C4-2B (cell line): ENCODE results near the gene HORMAD2.
"Not testable (repeated sequence)": the region's sequence is repeated elsewhere in the genome, so short reads cannot be mapped to it uniquely, and the experiment has no call there.

Experiments used
- H3K27ac ChIP-seq: fragments of 450-650 bp; 2 replicates; pipeline ENCODE4 v1.5.1; 2017
- ZFX ChIP-seq: fragments of 450-650 bp; IDR thresholded peaks from 2 replicates; pipeline ENCODE4 v1.6.1; 2017
- TF ChIP-seq, protein P1 (sequence below): fragments of 450-650 bp; conservative IDR thresholded peaks from 2 replicates; pipeline ENCODE4 v1.5.1; 2017; ENCODE audit warnings: mild to moderate bottlenecking

Gene HORMAD2

DNA sequence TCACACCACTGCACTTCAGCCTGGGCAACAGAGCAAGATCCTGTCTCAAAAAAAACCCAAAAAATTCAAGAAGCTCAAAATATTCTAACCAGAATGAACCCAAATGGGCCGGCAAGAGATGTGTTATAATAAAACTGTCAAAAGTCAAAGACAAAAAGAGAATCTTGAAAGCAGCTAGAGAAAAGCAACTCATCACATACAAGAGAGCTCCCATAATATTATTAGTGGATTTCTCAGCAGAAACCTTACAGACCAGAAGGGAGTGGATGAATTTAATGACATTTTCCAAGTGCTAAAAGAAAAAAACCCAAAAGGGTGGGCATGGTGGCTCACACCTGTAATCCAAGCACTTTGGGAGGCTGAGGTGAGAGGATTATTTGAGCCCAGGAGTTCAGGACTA is 22.9 kb upstream of the HORMAD2 start:
- TF ChIP-seq, protein P1, sequence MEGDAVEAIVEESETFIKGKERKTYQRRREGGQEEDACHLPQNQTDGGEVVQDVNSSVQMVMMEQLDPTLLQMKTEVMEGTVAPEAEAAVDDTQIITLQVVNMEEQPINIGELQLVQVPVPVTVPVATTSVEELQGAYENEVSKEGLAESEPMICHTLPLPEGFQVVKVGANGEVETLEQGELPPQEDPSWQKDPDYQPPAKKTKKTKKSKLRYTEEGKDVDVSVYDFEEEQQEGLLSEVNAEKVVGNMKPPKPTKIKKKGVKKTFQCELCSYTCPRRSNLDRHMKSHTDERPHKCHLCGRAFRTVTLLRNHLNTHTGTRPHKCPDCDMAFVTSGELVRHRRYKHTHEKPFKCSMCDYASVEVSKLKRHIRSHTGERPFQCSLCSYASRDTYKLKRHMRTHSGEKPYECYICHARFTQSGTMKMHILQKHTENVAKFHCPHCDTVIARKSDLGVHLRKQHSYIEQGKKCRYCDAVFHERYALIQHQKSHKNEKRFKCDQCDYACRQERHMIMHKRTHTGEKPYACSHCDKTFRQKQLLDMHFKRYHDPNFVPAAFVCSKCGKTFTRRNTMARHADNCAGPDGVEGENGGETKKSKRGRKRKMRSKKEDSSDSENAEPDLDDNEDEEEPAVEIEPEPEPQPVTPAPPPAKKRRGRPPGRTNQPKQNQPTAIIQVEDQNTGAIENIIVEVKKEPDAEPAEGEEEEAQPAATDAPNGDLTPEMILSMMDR: no peak
- no peak for TF ChIP-seq ZFX
- H3K27ac ChIP-seq: no peak overlapping the region

GRCh38 chr22:30059346-30060020 is 20.8 kb upstream of the HORMAD2 start:
- H3K27ac ChIP-seq: not testable (repeated sequence)

GRCh38 chr22:30061094-30061493 is 19.2 kb upstream of the HORMAD2 start:
- H3K27ac ChIP-seq: not testable (repeated sequence)

DNA sequence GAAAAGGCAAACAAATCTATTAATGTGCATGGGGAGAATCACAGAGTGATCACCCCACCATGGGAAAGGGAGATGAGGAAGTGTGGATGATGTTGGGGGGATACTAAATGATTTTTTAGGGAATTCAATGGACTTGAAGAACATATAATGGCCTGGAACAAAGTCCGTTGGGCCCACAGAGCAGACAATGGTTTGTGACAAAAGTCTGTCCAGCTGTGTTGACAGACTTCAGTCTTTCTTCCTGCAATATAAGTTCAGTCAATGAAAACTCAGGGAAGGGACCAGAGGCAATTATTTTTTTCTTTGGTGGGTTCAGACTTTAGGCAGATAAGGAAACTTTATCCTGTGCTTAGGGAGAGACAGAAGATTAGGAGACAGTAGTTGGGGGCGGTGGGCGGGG is 18.0 kb upstream of the HORMAD2 start:
- TF ChIP-seq, protein P1: no peak
- no peak for TF ChIP-seq ZFX
- no peak overlapping the region for H3K27ac ChIP-seq

DNA sequence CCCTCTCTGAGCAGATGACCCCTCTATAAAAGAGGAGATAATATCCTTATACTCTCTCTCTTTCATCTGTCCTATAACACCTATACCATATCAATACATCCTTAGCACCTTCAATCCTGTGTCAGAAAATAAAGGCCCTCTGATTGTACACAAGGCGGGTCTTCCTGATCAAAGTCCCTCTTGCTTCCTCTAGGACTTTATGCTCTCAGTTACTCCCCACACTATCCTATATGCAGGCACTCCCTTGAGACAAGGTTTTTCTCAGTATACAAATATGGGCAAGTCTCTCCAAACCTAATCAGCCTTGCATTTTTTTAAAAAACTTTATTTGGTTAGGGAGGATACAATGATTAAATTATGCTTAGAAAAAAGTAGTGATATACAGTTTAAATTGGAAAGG is 17.3 kb upstream of the HORMAD2 start:
- no peak overlapping the region for H3K27ac ChIP-seq
- TF ChIP-seq ZFX: no peak
- TF ChIP-seq, protein P1: no peak

- no peak overlapping the region for H3K27ac ChIP-seq
- TF ChIP-seq, protein P1: no peak
- no peak for TF ChIP-seq ZFX
These were observed 16.1 kb upstream of the HORMAD2 start for GRCh38 chr22:30064172-30064571.

- TF ChIP-seq ZFX: no peak
- TF ChIP-seq, protein P1: no peak
- no peak overlapping the region for H3K27ac ChIP-seq
These were observed 6.5 kb upstream of the HORMAD2 start for GRCh38 chr22:30073743-30074142.

GRCh38 chr22:30074147-30074546 is 6.1 kb upstream of the HORMAD2 start:
- H3K27ac ChIP-seq: no peak overlapping the region
- no peak for TF ChIP-seq ZFX
- TF ChIP-seq, protein P1: no peak
